Measurements from ENCODE around the gene CD68. TPM values are rescaled to one million over a fixed set of nuclear protein-coding genes. Genes with fewer than 3 reads are reported as not detected.
A peak's percentile ranks its signal among the peaks of the same experiment; 100 is the strongest.

CD68 gene
- total RNA-seq, 2 experiments from 2014 or later = 32.5 to 33.9 TPM

DNA sequence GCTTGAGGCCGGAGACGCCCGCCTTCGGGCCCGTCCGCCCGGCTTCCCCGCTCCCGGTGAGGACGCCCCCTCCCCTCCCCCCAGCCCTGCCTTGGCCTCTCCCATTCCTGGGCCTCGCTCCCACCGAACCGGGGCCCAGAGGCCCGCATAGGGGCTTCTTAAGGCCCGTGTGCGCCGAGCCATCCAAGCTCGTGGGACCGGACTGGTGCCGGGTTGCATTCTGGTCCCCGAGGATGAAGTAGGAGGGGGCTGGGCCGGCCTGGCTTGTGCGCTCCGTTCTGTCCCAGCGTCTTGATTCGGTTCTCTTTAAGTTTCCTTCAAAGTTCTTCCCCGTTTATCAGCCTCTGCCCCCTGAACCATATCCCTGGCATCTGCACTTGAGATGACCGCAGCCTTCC lies 17.2 kb upstream of the CD68 start:
- H3K9me3 Mint-ChIP-seq = no peaks in the 10 kb centered on the region

DNA sequence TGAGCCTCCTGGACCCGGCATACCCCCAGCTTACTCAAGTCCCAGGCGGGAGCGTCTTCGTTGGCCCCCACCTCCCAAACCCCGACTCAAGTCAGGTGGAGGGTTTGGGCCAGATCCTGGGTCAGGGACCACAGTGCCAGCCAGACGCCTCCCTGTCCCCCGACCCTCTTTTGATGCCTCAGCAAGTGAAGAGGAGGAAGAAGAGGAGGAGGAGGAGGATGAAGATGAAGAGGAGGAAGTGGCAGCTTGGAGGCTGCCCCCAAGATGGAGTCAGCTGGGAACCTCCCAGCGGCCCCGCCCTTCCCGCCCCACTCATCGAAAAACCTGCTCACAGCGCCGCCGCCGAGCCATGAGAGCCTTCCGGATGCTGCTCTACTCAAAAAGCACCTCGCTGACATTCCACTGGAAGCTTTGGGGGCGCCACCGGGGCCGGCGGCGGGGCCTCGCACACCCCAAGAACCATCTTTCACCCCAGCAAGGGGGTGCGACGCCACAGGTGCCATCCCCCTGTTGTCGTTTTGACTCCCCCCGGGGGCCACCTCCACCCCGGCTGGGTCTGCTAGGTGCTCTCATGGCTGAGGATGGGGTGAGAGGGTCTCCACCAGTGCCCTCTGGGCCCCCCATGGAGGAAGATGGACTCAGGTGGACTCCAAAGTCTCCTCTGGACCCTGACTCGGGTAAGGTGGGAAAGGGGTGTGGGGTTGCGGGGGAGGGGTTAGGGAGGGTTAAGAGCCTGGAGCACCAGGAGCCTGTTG lies 16.1 kb upstream of the CD68 start:
- Mint-ChIP-seq H3K4me1 (peaks cover 44% of the 10 kb centered on the region), H3K27ac (peak overlapping the region; percentile 97), H3K27me3 (no peaks in the 10 kb centered on the region), H3K36me3 (peaks cover 23% of the 10 kb centered on the region), H3K9me3 (no peaks in the 10 kb centered on the region), H3K4me3 (peak overlapping the region; percentile 83)
- POLR2A ChIA-PET = interaction anchor here (0.6 to 1.5 kb wide), 2 partner anchors 20 to 109 kb away, joined by 4 read pairs; partner anchors contain the start of gene MPDU1
- DNase-seq (no peak), ATAC-seq (ENCODE audit: low read depth) (no peak)

More for the DNA sequence above, 17.2 kb upstream of the CD68 start:
- ATAC-seq (ENCODE audit: low read depth) (peak; percentile 1), DNase-seq (no peak)
- Mint-ChIP-seq H3K27ac (peak overlapping the region; percentile 97), H3K4me1 (peaks cover 47% of the 10 kb centered on the region), H3K27me3 (no peaks in the 10 kb centered on the region), H3K36me3 (peaks cover 19% of the 10 kb centered on the region), H3K4me3 (peak overlapping the region; percentile 83)
- POLR2A ChIA-PET = interaction anchor here (0.6 to 6.2 kb wide), 16 partner anchors 8 to 664 kb away, joined by 3 to 63 read pairs (median 3); partner anchors contain the start of genes CD68, POLR2A, TMEM102 and TP53

DNA sequence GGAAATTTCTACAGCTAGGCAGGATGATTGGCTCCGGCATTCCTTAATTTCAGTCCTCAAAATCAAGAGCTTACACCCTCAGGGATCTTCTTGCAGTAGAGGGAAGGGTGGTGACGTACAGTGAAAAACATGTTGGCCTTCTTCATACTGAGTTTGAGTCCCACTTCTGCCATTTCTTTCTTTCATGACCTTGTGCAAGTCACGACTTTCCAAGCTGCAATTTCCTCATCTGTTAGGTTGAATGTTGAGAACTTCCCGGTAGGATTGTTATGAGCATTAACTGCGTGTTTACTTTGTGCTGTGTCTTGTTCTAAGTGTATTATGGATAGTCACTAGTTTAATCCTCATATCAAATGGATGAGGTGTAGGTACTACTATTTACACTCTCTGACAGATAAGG lies 9.9 kb upstream of the CD68 start:
- H3K36me3 Mint-ChIP-seq = peaks cover 28% of the 10 kb centered on the region
- no peak for ATAC-seq (ENCODE audit: low read depth)

DNA sequence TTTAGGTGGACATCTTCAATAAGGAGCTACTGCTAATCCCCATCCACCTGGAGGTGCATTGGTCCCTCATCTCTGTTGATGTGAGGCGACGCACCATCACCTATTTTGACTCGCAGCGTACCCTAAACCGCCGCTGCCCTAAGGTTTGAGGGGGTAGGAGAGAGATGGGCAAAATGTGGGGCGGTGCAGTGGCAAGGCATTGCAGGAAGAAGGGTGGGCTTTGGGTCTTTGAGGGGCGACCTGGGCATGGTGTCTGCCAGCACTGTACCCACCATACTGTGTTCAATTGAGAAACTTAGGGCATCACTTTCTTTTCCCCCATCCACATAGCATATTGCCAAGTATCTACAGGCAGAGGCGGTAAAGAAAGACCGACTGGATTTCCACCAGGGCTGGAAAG lies 9.1 kb upstream of the CD68 start:
- Mint-ChIP-seq H3K9me3 (no peaks in the 10 kb centered on the region), H3K36me3 (peaks cover 33% of the 10 kb centered on the region), H3K4me3 (no peak overlapping the region), H3K4me1 (peaks cover 35% of the 10 kb centered on the region), H3K27me3 (no peaks in the 10 kb centered on the region), H3K27ac (peak overlapping the region; percentile 69)
- POLR2A ChIA-PET = interaction anchor here (0.5 to 2.1 kb wide), 5 partner anchors 9 to 654 kb away, joined by 3 to 6 read pairs (median 5); partner anchors contain the start of genes CD68 and SENP3
- no peak for DNase-seq
- ATAC-seq (ENCODE audit: low read depth) = no peak

More for the DNA sequence above, 9.9 kb upstream of the CD68 start:
- Mint-ChIP-seq H3K27me3 (no peaks in the 10 kb centered on the region), H3K27ac (peak overlapping the region; percentile 24), H3K4me1 (peaks cover 30% of the 10 kb centered on the region), H3K4me3 (no peak overlapping the region), H3K9me3 (no peaks in the 10 kb centered on the region)
- no peak for DNase-seq
- POLR2A ChIA-PET = interaction anchor here (1.0 kb wide), 2 partner anchors 10 to 14 kb away, joined by 3 to 4 read pairs; partner anchors contain the start of genes CD68 and MPDU1

DNA sequence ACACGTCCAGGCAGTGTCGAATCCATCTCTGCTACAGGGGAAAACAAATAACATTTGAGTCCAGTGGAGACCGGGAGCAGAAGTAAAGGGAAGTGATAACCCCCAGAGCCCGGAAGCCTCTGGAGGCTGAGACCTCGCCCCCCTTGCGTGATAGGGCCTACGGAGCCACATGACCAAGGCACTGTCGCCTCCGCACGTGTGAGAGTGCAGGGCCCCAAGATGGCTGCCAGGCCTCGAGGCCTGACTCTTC lies 7.2 kb upstream of the CD68 start:
- ATAC-seq (ENCODE audit: low read depth) (peak; percentile 88), DNase-seq (no peak)
- peaks cover 48% of the 10 kb centered on the region for H3K4me1 Mint-ChIP-seq
- peak overlapping the region; percentile 96 for H3K4me3 Mint-ChIP-seq
- peak overlapping the region; percentile 99 for H3K27ac Mint-ChIP-seq
- H3K36me3 Mint-ChIP-seq = peaks cover 36% of the 10 kb centered on the region
- no peaks in the 10 kb centered on the region for H3K27me3 Mint-ChIP-seq
- POLR2A ChIA-PET = interaction anchor here (0.6 to 5.2 kb wide), 9 partner anchors 11 to 322 kb away, joined by 3 to 89 read pairs (median 4); partner anchors contain the start of genes ACAP1, FXR2, MPDU1 and POLR2A
- no peaks in the 10 kb centered on the region for H3K9me3 Mint-ChIP-seq

DNA sequence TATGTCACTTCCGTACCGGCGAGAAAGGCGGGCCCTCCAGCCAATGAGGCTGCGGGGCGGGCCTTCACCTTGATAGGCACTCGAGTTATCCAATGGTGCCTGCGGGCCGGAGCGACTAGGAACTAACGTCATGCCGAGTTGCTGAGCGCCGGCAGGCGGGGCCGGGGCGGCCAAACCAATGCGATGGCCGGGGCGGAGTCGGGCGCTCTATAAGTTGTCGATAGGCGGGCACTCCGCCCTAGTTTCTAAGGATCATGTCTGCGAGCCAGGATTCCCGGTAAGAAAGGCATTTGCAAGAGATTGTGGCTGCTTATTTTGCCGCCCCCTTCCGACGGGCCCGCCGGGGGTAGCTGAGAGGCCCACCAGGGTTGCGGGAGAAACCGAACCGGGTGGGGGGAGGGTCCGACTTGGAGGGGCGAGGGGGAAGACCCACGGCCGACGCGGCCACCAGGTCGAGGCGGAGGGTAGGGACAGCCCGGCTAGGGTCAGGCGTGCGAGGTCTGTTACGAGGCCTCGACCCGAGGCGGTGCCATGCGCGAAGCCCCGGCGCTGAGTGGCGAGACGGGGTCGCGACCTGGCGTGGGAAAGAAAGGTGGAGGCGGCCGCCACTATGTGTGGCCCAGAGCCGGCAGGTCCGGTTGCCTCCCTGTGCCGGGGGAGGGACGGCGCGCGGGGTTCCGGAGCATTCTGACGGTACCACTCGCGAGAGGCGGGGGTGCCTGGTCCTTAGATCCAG lies 6.7 kb upstream of the CD68 start:
- Mint-ChIP-seq H3K4me1 (peaks cover 46% of the 10 kb centered on the region), H3K9me3 (no peaks in the 10 kb centered on the region), H3K36me3 (peaks cover 36% of the 10 kb centered on the region), H3K4me3 (peak overlapping the region; percentile 96), H3K27ac (peak overlapping the region; percentile 99), H3K27me3 (no peaks in the 10 kb centered on the region)
- POLR2A ChIA-PET = interaction anchor here (0.6 to 5.2 kb wide), 17 partner anchors 8 to 537 kb away, joined by 3 to 89 read pairs (median 4); partner anchors contain the start of genes ACAP1, FGF11, FXR2 and MPDU1
- ATAC-seq (ENCODE audit: low read depth) = peak; percentile 1
- peak; percentile 100 for DNase-seq

DNA sequence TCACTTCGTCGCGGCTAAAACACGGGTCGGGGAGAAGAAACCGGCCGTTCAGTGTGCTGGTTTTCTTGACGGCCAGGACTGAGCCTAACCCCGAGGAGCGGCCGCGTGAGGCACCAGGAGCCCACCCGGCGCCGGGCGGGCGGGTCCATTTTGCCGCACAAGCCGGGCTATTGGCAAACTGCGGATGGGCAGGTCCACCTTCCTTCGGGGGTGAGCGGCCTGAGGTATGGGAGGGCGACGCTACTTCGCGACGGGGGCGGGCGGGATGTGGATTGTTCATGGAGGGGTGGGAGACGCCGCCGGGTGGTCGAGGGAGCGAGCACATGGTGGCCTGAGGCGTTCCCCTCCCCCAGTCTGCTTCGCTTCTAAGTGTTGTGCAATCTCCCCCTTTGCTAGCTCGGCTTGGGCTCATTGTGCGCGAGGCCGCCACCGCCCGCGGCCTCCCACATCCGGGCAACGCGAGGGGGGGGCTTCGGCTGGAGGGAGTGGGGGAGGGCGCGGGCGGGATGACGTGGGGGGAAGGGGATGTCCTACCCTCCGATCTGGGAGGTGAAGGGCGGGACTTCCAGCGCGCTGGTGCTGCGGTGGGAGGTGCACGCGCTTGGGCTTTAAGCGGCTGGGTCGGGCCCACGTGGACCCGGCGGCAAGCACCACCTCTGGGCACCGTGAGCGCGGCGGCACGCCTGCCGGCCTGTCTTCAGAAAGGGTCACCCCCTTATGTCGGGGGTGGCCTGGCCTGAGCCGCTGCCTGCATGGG lies 5.9 kb upstream of the CD68 start:
- POLR2A ChIA-PET = interaction anchor here (0.6 to 5.2 kb wide), 18 partner anchors 9 to 538 kb away, joined by 3 to 89 read pairs (median 4); partner anchors contain the start of genes ACAP1, FGF11, FXR2 and MPDU1
- DNase-seq (peak; percentile 93), ATAC-seq (ENCODE audit: low read depth) (peak; percentile 28)
- H3K27me3 Mint-ChIP-seq = no peaks in the 10 kb centered on the region
- H3K4me1 Mint-ChIP-seq = peaks cover 53% of the 10 kb centered on the region
- H3K36me3 Mint-ChIP-seq = peaks cover 40% of the 10 kb centered on the region
- H3K9me3 Mint-ChIP-seq = no peaks in the 10 kb centered on the region
- H3K4me3 Mint-ChIP-seq = peak overlapping the region; percentile 96
- H3K27ac Mint-ChIP-seq = peak overlapping the region; percentile 99

DNA sequence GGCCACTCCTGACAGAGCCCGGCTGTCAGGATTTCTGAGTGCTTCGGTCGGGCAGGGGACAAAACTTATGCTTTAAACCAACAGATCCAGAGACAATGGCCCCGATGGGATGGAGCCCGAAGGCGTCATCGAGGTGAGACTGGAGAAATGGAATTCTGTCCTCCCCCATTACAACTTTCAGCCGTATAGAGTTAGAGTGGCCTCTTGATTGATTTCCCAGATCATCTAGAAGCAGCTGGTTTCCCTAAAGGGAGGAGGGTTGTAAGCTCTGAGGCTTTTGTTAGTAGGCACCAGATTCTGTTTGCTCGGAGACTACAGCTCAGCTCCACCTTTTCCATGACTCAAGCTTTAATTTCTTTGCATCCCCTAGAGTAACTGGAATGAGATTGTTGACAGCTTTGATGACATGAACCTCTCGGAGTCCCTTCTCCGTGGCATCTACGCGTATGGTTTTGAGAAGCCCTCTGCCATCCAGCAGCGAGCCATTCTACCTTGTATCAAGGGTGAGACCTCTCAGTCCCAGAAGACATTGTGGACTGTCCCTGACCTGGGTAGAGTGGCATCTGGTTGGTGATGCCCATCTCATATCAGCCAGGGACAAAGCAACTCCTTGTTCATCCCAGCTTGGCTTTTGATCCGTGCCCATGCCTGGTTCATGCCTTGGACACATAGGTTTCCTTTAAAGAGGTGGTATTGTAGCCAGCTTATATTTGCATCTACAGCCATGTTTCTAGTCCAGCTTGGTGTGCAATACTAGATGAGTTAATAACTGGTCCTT lies 5.1 kb upstream of the CD68 start:
- POLR2A ChIA-PET = interaction anchor here (0.8 to 5.2 kb wide), 16 partner anchors 10 to 539 kb away, joined by 3 to 89 read pairs (median 4); partner anchors contain the start of genes ACAP1, FGF11, FXR2 and MPDU1
- Mint-ChIP-seq H3K4me1 (peaks cover 58% of the 10 kb centered on the region), H3K36me3 (peaks cover 44% of the 10 kb centered on the region)

DNA sequence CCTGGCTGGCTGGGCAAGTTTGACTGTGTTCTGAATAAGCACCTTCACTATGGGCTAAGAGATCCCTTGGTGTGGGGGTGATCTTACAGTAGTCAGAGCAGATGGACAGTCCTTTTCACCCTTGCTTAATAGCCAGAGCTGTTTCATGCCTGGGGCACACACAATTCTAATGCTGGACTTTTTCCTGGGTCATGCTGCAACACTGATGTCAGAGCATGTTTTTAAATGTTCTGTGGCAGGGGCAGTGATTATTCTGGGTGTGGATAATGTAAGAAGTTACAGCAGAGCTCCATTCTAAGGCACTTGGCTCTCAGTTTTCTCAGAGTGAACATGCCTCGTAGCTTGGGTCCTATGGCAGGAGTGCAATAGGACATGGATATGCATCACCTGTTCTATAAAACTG lies 4.0 kb upstream of the CD68 start:
- ATAC-seq (ENCODE audit: low read depth) = no peak
- POLR2A ChIA-PET = interaction anchor here (0.9 to 5.2 kb wide), 6 partner anchors 9 to 112 kb away, joined by 3 to 89 read pairs (median 4); partner anchors contain the start of genes MPDU1, SOX15, TP53 and WRAP53

More for the DNA sequence above, 5.1 kb upstream of the CD68 start:
- Mint-ChIP-seq H3K9me3 (no peaks in the 10 kb centered on the region), H3K27me3 (no peaks in the 10 kb centered on the region), H3K27ac (peak overlapping the region; percentile 99), H3K4me3 (peak overlapping the region; percentile 96)
- DNase-seq = no peak
- no peak for ATAC-seq (ENCODE audit: low read depth)

DNA sequence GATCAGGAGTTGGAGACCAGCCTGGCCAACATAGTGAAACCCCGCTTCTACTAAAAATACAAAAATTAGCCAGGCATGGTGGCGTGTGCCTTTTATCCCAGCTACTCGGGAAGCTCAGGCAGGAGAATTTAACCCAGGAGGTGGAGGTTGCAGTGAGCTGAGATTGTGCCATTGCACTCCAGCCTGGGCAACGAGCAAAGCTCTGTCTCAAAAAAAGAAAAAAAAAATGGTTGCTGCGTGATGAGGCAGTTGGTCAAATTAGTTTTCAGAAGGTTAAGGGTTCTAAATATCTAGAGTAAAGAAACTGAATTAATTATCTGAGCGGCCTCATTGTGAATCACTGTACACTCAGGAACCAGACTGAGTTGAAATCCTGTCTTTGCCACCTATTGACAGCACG lies 3.5 kb upstream of the CD68 start:
- no peak for DNase-seq
- Mint-ChIP-seq H3K27me3 (no peaks in the 10 kb centered on the region), H3K4me1 (peaks cover 62% of the 10 kb centered on the region), H3K4me3 (peak overlapping the region; percentile 96), H3K9me3 (no peaks in the 10 kb centered on the region), H3K27ac (peak overlapping the region; percentile 60), H3K36me3 (peaks cover 53% of the 10 kb centered on the region)
- ATAC-seq (ENCODE audit: low read depth) = no peak
- POLR2A ChIA-PET = interaction anchor here (1.2 to 5.2 kb wide), 3 partner anchors 9 to 29 kb away, joined by 4 to 89 read pairs (median 4); partner anchors contain the start of genes MPDU1 and SOX15

More for the DNA sequence above, 4.0 kb upstream of the CD68 start:
- no peak for DNase-seq
- no peak overlapping the region for H3K27ac Mint-ChIP-seq
- no peaks in the 10 kb centered on the region for H3K27me3 Mint-ChIP-seq
- H3K4me1 Mint-ChIP-seq = peaks cover 61% of the 10 kb centered on the region
- H3K36me3 Mint-ChIP-seq = peaks cover 48% of the 10 kb centered on the region
- peak overlapping the region; percentile 96 for H3K4me3 Mint-ChIP-seq
- no peaks in the 10 kb centered on the region for H3K9me3 Mint-ChIP-seq

DNA sequence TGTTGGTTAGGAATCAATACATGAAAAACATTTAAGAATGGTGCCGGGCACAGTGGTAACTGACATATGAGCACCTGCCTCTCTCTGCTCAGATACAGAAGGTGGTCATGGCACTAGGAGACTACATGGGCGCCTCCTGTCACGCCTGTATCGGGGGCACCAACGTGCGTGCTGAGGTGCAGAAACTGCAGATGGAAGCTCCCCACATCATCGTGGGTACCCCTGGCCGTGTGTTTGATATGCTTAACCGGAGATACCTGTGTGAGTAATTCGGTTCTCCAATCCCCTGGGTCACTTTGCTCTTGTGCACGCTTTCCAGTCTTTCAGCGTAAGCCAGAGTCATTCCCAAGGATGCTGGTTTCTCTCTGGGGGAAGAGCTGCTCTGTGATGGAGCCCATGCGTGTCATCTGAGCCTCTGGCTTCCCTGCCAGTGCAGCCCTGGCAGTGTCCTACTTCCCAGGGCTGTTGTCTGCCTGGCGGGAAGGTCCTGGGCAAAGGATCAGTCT lies 3.0 kb upstream of the CD68 start:
- no peaks in the 10 kb centered on the region for H3K27me3 Mint-ChIP-seq
- POLR2A ChIA-PET = interaction anchor here (1.2 to 5.2 kb wide), 2 partner anchors 8 to 14 kb away, joined by 4 to 89 read pairs; partner anchors contain the start of genes MPDU1 and SOX15
- no peak for DNase-seq
- peak overlapping the region; percentile 35 for H3K4me3 Mint-ChIP-seq
- peak overlapping the region; percentile 60 for H3K27ac Mint-ChIP-seq
- no peak for ATAC-seq (ENCODE audit: low read depth)
- peaks cover 54% of the 10 kb centered on the region for H3K36me3 Mint-ChIP-seq
- no peaks in the 10 kb centered on the region for H3K9me3 Mint-ChIP-seq
- peaks cover 63% of the 10 kb centered on the region for H3K4me1 Mint-ChIP-seq

All from activated naive CD8-positive, alpha-beta T cell treated with anti-CD3 and anti-CD28 coated beads, Interleukin-2, amount 10 ng/mL, durations not matched to agents 7 days and 5 days (primary cell).